Measurements from ENCODE around the gene CDH11. TPM values are rescaled to one million over a fixed set of nuclear protein-coding genes. Genes with fewer than 3 reads are reported as not detected.

CDH11 gene
- total RNA-seq, 2 experiments from 2014 or later, result not detected

DNA sequence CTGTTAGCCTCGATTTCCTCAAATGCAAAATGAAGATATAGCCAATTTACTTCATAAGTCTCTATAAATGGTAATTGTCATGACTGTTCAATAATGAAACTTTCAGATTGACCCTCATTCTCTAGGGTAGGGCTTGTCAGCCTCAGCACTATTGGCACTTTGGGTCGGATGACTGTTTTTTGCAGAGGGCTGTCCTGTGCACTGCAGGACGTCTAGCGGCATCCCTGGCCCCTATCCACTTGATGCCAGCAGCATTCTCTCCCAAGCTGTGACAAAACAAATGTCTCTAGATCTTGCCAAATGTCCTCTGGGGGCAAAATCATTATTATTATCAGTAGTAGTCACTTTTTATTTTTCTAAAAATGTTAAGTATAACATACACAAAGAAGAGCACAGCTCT is 24.6 kb downstream of the CDH11 start:
- Histone ChIP-seq H2AFZ (ENCODE audit: low read length) (no peak overlapping the region), H3K79me2 (ENCODE audit: insufficient read depth, low read depth, low read length) (no peaks in the 10 kb centered on the region), H3K9me3 (ENCODE audit: low read length) (no peaks in the 10 kb centered on the region), H3K27ac (ENCODE audit: low read depth, low read length, poor library complexity, severe bottlenecking) (no peak overlapping the region), H3K4me2 (ENCODE audit: low read length) (no peak overlapping the region), H3K4me1 (ENCODE audit: insufficient read depth, low read length, poor library complexity, severe bottlenecking) (no peaks in the 10 kb centered on the region), H3K4me3 (ENCODE audit: low read depth, low read length, poor library complexity, severe bottlenecking) (no peak overlapping the region), H3K36me3 (ENCODE audit: insufficient read depth, low read length) (no peaks in the 10 kb centered on the region), H3K9me2 (ENCODE audit: insufficient read depth, low read length) (no peaks in the 10 kb centered on the region), H4K20me1 (ENCODE audit: insufficient read depth, low read length) (no peaks in the 10 kb centered on the region)
- POLR2A ChIA-PET, result no interaction called here
- TF ChIP-seq EZH2phosphoT487 (IDR thresholded peaks at IDR 0.05; ENCODE audit: borderline replicate concordance, low read depth, low read length), result no peak
- TF ChIP-seq, protein P1, sequence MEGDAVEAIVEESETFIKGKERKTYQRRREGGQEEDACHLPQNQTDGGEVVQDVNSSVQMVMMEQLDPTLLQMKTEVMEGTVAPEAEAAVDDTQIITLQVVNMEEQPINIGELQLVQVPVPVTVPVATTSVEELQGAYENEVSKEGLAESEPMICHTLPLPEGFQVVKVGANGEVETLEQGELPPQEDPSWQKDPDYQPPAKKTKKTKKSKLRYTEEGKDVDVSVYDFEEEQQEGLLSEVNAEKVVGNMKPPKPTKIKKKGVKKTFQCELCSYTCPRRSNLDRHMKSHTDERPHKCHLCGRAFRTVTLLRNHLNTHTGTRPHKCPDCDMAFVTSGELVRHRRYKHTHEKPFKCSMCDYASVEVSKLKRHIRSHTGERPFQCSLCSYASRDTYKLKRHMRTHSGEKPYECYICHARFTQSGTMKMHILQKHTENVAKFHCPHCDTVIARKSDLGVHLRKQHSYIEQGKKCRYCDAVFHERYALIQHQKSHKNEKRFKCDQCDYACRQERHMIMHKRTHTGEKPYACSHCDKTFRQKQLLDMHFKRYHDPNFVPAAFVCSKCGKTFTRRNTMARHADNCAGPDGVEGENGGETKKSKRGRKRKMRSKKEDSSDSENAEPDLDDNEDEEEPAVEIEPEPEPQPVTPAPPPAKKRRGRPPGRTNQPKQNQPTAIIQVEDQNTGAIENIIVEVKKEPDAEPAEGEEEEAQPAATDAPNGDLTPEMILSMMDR (conservative IDR thresholded peaks at IDR 0.05; ENCODE audit: low read length), result no peak
- intact Hi-C loops (cut with micrococcal nuclease; ENCODE audit: unreplicated experiment), result no loop called here
- BruUV-seq (replicated peaks), result no TSS peak
- CTCF ChIA-PET (ENCODE audit: unreplicated experiment), result no interaction called here
- DNase-seq (ENCODE audit: low spot score), result no peak

DNA sequence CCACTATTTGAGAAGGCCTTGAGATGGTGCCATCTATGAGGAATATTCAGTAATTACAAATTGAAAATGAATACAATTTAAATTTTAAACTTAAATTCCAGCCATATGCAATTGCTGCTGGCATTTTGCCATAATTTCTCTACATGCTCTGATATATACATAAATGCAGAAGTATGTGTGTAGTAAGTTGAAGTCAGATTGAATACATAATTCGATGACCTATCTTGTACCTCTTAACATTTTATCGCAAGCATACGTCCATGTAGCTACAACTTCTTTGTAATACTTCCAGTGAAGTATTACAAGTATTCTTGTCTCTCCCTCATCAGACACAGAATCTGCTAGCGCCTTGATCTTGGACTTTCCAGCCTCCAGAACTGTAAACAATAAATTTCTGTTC is 26.0 kb downstream of the CDH11 start:
- H3K36me3 ChIP-seq (ENCODE audit: insufficient read depth, low read length), result no peaks in the 10 kb centered on the region
- TF ChIP-seq, protein P1 (conservative IDR thresholded peaks at IDR 0.05; ENCODE audit: low read length), result no peak
- no peak for TF ChIP-seq EZH2phosphoT487 (IDR thresholded peaks at IDR 0.05; ENCODE audit: borderline replicate concordance, low read depth, low read length)
- intact Hi-C loops (cut with micrococcal nuclease; ENCODE audit: unreplicated experiment), result no loop called here
- no peak overlapping the region for H2AFZ ChIP-seq (ENCODE audit: low read length)
- ChIA-PET CTCF (ENCODE audit: unreplicated experiment) (no interaction called here), POLR2A (no interaction called here)
- H3K9me3 ChIP-seq (ENCODE audit: low read length), result no peaks in the 10 kb centered on the region
- H3K27ac ChIP-seq (ENCODE audit: low read depth, low read length, poor library complexity, severe bottlenecking), result no peak overlapping the region
- no peak for DNase-seq (ENCODE audit: low spot score)
- no TSS peak for BruUV-seq (replicated peaks)
- no peak overlapping the region for H3K4me3 ChIP-seq (ENCODE audit: low read depth, low read length, poor library complexity, severe bottlenecking)
- H3K9me2 ChIP-seq (ENCODE audit: insufficient read depth, low read length), result no peaks in the 10 kb centered on the region
- H4K20me1 ChIP-seq (ENCODE audit: insufficient read depth, low read length), result no peaks in the 10 kb centered on the region
- H3K79me2 ChIP-seq (ENCODE audit: insufficient read depth, low read depth, low read length), result no peaks in the 10 kb centered on the region
- no peaks in the 10 kb centered on the region for H3K4me1 ChIP-seq (ENCODE audit: insufficient read depth, low read length, poor library complexity, severe bottlenecking)
- H3K4me2 ChIP-seq (ENCODE audit: low read length), result no peak overlapping the region

GRCh38 chr16:65095090-65095728 is 26.7 kb downstream of the CDH11 start:
- Histone ChIP-seq H2AFZ (ENCODE audit: low read length) (no peak overlapping the region), H3K4me3 (ENCODE audit: low read depth, low read length, poor library complexity, severe bottlenecking) (no peak overlapping the region), H3K9me3 (ENCODE audit: low read length) (no peaks in the 10 kb centered on the region), H3K4me1 (ENCODE audit: insufficient read depth, low read length, poor library complexity, severe bottlenecking) (no peaks in the 10 kb centered on the region), H4K20me1 (ENCODE audit: insufficient read depth, low read length) (no peaks in the 10 kb centered on the region), H3K79me2 (ENCODE audit: insufficient read depth, low read depth, low read length) (no peaks in the 10 kb centered on the region), H3K9me2 (ENCODE audit: insufficient read depth, low read length) (no peaks in the 10 kb centered on the region), H3K36me3 (ENCODE audit: insufficient read depth, low read length) (no peaks in the 10 kb centered on the region), H3K27ac (ENCODE audit: low read depth, low read length, poor library complexity, severe bottlenecking) (no peak overlapping the region), H3K4me2 (ENCODE audit: low read length) (no peak overlapping the region)
- intact Hi-C loops (cut with micrococcal nuclease; ENCODE audit: unreplicated experiment), result no loop called here
- CTCF ChIA-PET (ENCODE audit: unreplicated experiment), result no interaction called here
- POLR2A ChIA-PET, result no interaction called here
- no peak for DNase-seq (ENCODE audit: low spot score)
- no TSS peak for BruUV-seq (replicated peaks)
- no peak for TF ChIP-seq EZH2phosphoT487 (IDR thresholded peaks at IDR 0.05; ENCODE audit: borderline replicate concordance, low read depth, low read length)
- TF ChIP-seq, protein P1 (conservative IDR thresholded peaks at IDR 0.05; ENCODE audit: low read length), result no peak

Measured in OCI-LY7 (cell line).